HepG2 (cell line): ENCODE data around the gene MICOS13. TPM values are rescaled to one million over a fixed set of nuclear protein-coding genes. Genes with fewer than 3 reads are reported as not detected.
A peak's percentile ranks its signal among the peaks of the same experiment; 100 is the strongest.

ENCODE experiments used
- BRD4 ChIP-seq: sonication (generic); formaldehyde crosslinking; IDR thresholded peaks from 2 replicates; pipeline ENCODE4 v1.4.0; 2020; ENCODE audit warnings: missing genetic modification reagents
- CEBPG ChIP-seq: IDR thresholded peaks from 2 replicates; pipeline ENCODE4 v1.6.1; 2016
- HDAC2 ChIP-seq: sonication (generic); formaldehyde crosslinking; IDR thresholded peaks from 2 replicates; pipeline ENCODE4 v1.4.0; 2020; ENCODE audit warnings: missing genetic modification reagents
- MAFK ChIP-seq, 2 experiments: IDR thresholded peaks in 1 of 2; conservative IDR thresholded peaks in 1 of 2; 2 replicates each; pipeline ENCODE4 v1.6.1; 2011; ENCODE audit warnings: improper control_type of control experiment in 2 of 2, low read length in 2 of 2
- MTF2 ChIP-seq: sonication (generic); formaldehyde crosslinking; IDR thresholded peaks from 2 replicates; pipeline ENCODE4 v1.5.0; 2020; ENCODE audit warnings: missing genetic modification reagents, borderline replicate concordance
- MYC ChIP-seq: sonication (generic); formaldehyde crosslinking; IDR thresholded peaks from 2 replicates; pipeline ENCODE4 v1.9.0; 2021; ENCODE audit warnings: missing genetic modification reagents, borderline replicate concordance
- SCMH1 ChIP-seq: sonication (generic); formaldehyde crosslinking; IDR thresholded peaks from 2 replicates; pipeline ENCODE4 v1.9.0; 2021; ENCODE audit warnings: missing genetic modification reagents, mild to moderate bottlenecking, borderline replicate concordance
- SIX1 ChIP-seq: sonication (generic); formaldehyde crosslinking; IDR thresholded peaks from 2 replicates; pipeline ENCODE4 v1.4.0; 2020; ENCODE audit warnings: missing genetic modification reagents, borderline replicate concordance
- STAT5B ChIP-seq: sonication (generic); formaldehyde crosslinking; IDR thresholded peaks from 2 replicates; pipeline ENCODE4 v1.4.0; 2020; ENCODE audit warnings: missing genetic modification reagents
- TERF1 ChIP-seq: sonication (generic); formaldehyde crosslinking; IDR thresholded peaks from 2 replicates; pipeline ENCODE4 v1.8.0; 2022; ENCODE audit warnings: mild to moderate bottlenecking, missing genetic modification reagents, moderate library complexity
- ZC3H13 ChIP-seq: sonication (generic); formaldehyde crosslinking; IDR thresholded peaks from 2 replicates; pipeline ENCODE4 v1.8.1; 2023; ENCODE audit warnings: mild to moderate bottlenecking, missing genetic modification reagents, moderate library complexity
- ZNF407 ChIP-seq: sonication (generic); formaldehyde crosslinking; IDR thresholded peaks from one replicate; pipeline ENCODE4 v1.5.1; 2020; ENCODE audit warnings: mild to moderate bottlenecking, missing genetic modification reagents; ENCODE audit errors: not compliant biosample characterization
- ZNF691 ChIP-seq: sonication (generic); formaldehyde crosslinking; IDR thresholded peaks from 2 replicates; pipeline ENCODE4 v1.4.0; 2020; ENCODE audit warnings: missing genetic modification reagents, low read depth, mild to moderate bottlenecking, borderline replicate concordance
- polyA plus RNA-seq, 8 experiments: library from polyadenylated mRNA; depleted of rRNA in 3 of 8; stranded (reverse) in 7 of 8; unstranded in 1 of 8; fragments of >200 nt; fragmentation: Illumina TruSeq in 4 of 8; extraction: Trizol in 4 of 8; gene quantifications; 2 replicates each; pipeline versions ENCODE4 v1.2.1 to v1.2.3, GENCODE V29; 2011 to 2016; ENCODE audit warnings: low read depth in 4 of 8, missing spikeins in 1 of 8, mixed read lengths in 1 of 8; ENCODE audit not compliant: insufficient read depth in 1 of 8
- total RNA-seq, 5 experiments: library from RNA; depleted of rRNA; stranded (reverse); fragments of >200 nt; fragmentation: Illumina TruSeq; extraction: Trizol; gene quantifications; 2 replicates each; pipeline ENCODE4 v1.2.3, GENCODE V29; 2016; ENCODE audit warnings: low read depth in 1 of 5
- TF ChIP-seq, protein P1 (sequence below): sonication (generic); formaldehyde crosslinking; IDR thresholded peaks from 2 replicates; pipeline ENCODE4 v1.4.0; 2020; ENCODE audit warnings: mild to moderate bottlenecking, missing genetic modification reagents
- TF ChIP-seq, protein P2 (sequence below): IDR thresholded peaks from 2 replicates; pipeline ENCODE4 v1.6.1; 2012; ENCODE audit warnings: inconsistent platforms

The MICOS13 gene
- total and polyA plus RNA-seq, 2 of the 13 experiments (the other 11 are each of a cell fraction or from before 2014, with no cell fraction given) = 28.8 to 35.4 TPM

DNA sequence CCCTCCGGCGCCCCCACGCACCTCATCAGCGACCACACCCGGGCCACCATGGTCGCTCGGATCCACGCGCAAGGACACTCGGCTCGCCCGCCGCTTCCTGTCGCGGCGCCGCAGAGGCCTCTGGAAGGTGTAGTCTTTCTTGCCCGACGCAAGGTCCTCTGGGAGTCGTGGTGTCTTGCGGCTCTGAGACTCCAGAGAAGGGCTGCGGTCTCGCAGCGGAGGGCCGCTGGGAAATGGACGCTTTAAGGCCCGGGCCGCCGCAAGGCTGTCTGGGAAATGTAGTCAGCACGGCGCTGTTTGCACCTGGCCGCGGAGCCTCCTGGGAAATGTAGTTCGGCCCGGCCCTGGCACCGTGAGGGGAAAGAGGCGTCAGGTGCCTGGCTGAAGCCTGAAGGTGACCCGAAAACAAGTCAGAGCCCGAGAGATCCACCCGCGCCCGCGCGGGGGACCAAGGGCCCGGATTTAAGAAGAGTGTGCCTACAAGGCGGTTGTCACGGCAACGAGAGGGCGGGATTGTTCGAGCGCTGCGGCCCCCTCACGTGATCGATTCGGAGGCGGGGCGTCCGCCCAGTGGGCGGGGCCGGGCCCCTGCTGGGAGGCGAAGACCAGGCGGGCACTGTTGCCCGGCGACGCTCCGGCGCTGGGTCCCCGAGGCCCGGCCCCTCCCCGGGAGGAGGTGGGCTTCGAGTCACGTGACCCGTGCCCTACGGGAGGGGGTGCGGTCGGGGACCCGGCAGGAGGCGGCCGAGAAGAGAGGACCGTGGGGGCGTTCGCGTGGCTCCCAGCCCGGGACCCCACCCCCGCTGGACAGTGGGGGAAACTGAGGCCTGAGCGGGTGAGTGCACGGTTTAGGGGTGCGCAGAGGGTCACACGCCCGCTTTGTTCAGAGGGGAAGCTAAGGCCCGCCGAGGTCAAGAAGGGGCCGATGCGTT lies at the start of gene MICOS13, which contains the start of gene HSD11B1L (continued):
- TF ChIP-seq MYC (CRISPR knock-in tag) = peak; percentile 81; the same call in 1 of the 2 replicates
- TF ChIP-seq MAFK (conservative IDR thresholded peaks at IDR 0.05 in 1 of 2, IDR thresholded peaks at IDR 0.05 in 1 of 2; ENCODE audit: low read length in 2 of 2) = no peak
- TF ChIP-seq STAT5B (CRISPR knock-in tag) = peak; percentile 75; the same call in 1 of the 2 replicates
- no peak for TF ChIP-seq TERF1 (CRISPR knock-in tag)
- peak; percentile 37; the same call in 1 of the 2 replicates for TF ChIP-seq ZC3H13
- no peak; the same call in 1 of the 2 replicates for TF ChIP-seq ZNF691
- TF ChIP-seq, protein P1, sequence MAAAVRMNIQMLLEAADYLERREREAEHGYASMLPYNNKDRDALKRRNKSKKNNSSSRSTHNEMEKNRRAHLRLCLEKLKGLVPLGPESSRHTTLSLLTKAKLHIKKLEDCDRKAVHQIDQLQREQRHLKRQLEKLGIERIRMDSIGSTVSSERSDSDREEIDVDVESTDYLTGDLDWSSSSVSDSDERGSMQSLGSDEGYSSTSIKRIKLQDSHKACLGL = peak; percentile 47; the same call in 1 of the 2 replicates
- TF ChIP-seq MTF2 (CRISPR knock-in tag) = no peak
- TF ChIP-seq ZNF407 (CRISPR knock-in tag) = no peak
- peak; percentile 59; the same call in 1 of the 2 replicates for TF ChIP-seq HDAC2 (CRISPR knock-in tag)
- TF ChIP-seq, protein P2, sequence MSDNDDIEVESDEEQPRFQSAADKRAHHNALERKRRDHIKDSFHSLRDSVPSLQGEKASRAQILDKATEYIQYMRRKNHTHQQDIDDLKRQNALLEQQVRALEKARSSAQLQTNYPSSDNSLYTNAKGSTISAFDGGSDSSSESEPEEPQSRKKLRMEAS = peak; percentile 56; the same call in 1 of the 2 replicates
- TF ChIP-seq BRD4 (CRISPR knock-in tag) = peak; percentile 54; the same call in 1 of the 2 replicates
- no peak for TF ChIP-seq SCMH1 (CRISPR knock-in tag)
- no peak for TF ChIP-seq SIX1
- 0 out of 2 replicates have a peak, but pooled peaks have one; percentile 11 for TF ChIP-seq CEBPG (CRISPR knock-in tag)
